Adrenal gland (tissue), 12 donors: Measurements from ENCODE around the gene ACHE. TPM values are rescaled to one million over a fixed set of nuclear protein-coding genes. Genes with fewer than 3 reads are reported as not detected.

Source experiments
- DNase-seq, 7 donors: peaks; one replicate each; pipeline ENCODE4 v3.0.0-alpha.2; 2019 to 2020
- H3K27ac ChIP-seq, 5 donors: fragments of 200-600 bp; sonication (generic) in 4 of 5; 1 replicate in 3 of 5; 2 replicates in 2 of 5; pipeline versions ENCODE4 v1.5.1 to v1.8.0; 2016 to 2020; ENCODE audit warnings: mild to moderate bottlenecking in 1 of 5
- H3K27me3 ChIP-seq: fragments of 200-600 bp; 2 replicates; pipeline ENCODE4 v1.8.0; 2021
- H3K36me3 ChIP-seq, 2 donors: fragments of 200-600 bp; replicated peaks in 1 of 2; 1 replicate in 1 of 2; 2 replicates in 1 of 2; pipeline versions ENCODE4 v1.5.1 to v1.8.0; 2018 to 2022
- H3K4me1 ChIP-seq, 2 donors: fragments of 200-600 bp; replicated peaks in 1 of 2; 1 replicate in 1 of 2; 2 replicates in 1 of 2; pipeline versions ENCODE4 v1.5.1 to v1.8.0; 2018 to 2021
- H3K4me3 ChIP-seq, 4 donors: fragments of 200-600 bp; sonication (generic) in 3 of 4; one replicate each; pipeline ENCODE4 v1.5.1; 2016 to 2018
- H3K9me3 ChIP-seq, 3 donors: fragments of 200-600 bp; sonication (generic) in 1 of 3; replicated peaks in 1 of 3; 1 replicate in 2 of 3; 2 replicates in 1 of 3; pipeline versions ENCODE4 v1.5.1 to v1.8.0; 2016 to 2021
- CTCF ChIP-seq, 6 experiments: fragments of 450-650 bp in 4 of 6; fragments of 200-600 bp in 2 of 6; sonication (generic) in 1 of 6; IDR thresholded peaks; 1 replicate in 5 of 6; 2 replicates in 1 of 6; pipeline versions ENCODE4 v1.5.1 to v1.8.0; 2016 to 2021; ENCODE audit warnings: antibody characterized with exemption in 6 of 6, mild to moderate bottlenecking in 2 of 6, moderate library complexity in 1 of 6
- POLR2A ChIP-seq, 2 donors: fragments of 450-650 bp; IDR thresholded peaks; one replicate each; pipeline ENCODE4 v1.6.1; 2017; ENCODE audit warnings: antibody characterized with exemption in 2 of 2, mild to moderate bottlenecking in 2 of 2, moderate library complexity in 1 of 2
- WGBS, 4 donors: extraction: QIAGEN DNeasy Blood & Tissue Kit in 2 of 4; methylation state at CpG; one replicate each; pipeline versions ENCODE4 v1.1.5 to v1.1.7; 2013 to 2017; 5-methylcytosine and 5-hydroxymethylcytosine counted together
- intact Hi-C, 2 donors: fragments of 100-400 bp; cut with DNase I; formaldehyde crosslinking; loops; one replicate each; pipeline versions ENCODE4 v1.14.1 to v1.15.0; 2022 to 2023
- polyA plus RNA-seq, 3 donors: library from polyadenylated mRNA; stranded (reverse); fragments of 200-250 nt in 2 of 3; fragments of 350-450 nt in 1 of 3; fragmentation: Illumina TruSeq in 1 of 3; extraction: RNeasy Lipid Tissue Mini Kit (QIAGEN cat#74804) in 1 of 3; gene quantifications; one replicate each; pipeline ENCODE4 v1.2.3, GENCODE V29; 2013 to 2014
- total RNA-seq, 9 donors: library from RNA; depleted of rRNA in 4 of 9; stranded (reverse); fragments of >200 nt in 4 of 9; fragments of 120-200 nt in 1 of 9; fragmentation: NEBNext Ultra II Directional in 1 of 9; extraction: Animal tissue kit (Norgen Biotek cat#: 25700) in 1 of 9; gene quantifications; one replicate each; pipeline versions ENCODE4 v1.1.0 to v1.2.4, GENCODE V29; 2013 to 2023
- donor health status: healthy with polysubstance abuse.
- donor health status: Bipolar disorder and iron deficiency.
- donor health status: DM: yes; HTN: yes; CAD: no.
- donor health status: DM: no; HTN: no; CAD: no.
- donor health status: DM: no; HTN: no; CAD: no.
- donor health status: DM: yes; HTN: yes; CAD: no.

Gene ACHE
- total and polyA plus RNA-seq, 12 donors, result 0.26 to 10.2 (median 2.1) TPM

GRCh38 chr7:100884736-100885439 is 10.8 kb downstream of the ACHE start:
- no peak overlapping the region for H3K4me3 ChIP-seq
- DNase-seq, result no peak
- 84 to 88% (median 87%) methylated on average over 29 of the region's 29 CpGs for WGBS, 4 donors
- H3K27me3 ChIP-seq, result no peaks in the 10 kb centered on the region
- TF ChIP-seq CTCF (IDR thresholded peaks at IDR 0.05) (no peak), POLR2A (IDR thresholded peaks at IDR 0.05) (no peak)
- peaks cover 11 to 29% of the 10 kb centered on the region in 2 donors for H3K4me1 ChIP-seq
- H3K36me3 ChIP-seq, result peaks cover 0 to 75% of the 10 kb centered on the region in 2 donors
- intact Hi-C loops, result no loop called here
- no peak overlapping the region for H3K27ac ChIP-seq
- no peaks in the 10 kb centered on the region for H3K9me3 ChIP-seq

- intact Hi-C loops, result no loop called here
- H3K9me3 ChIP-seq, result no peaks in the 10 kb centered on the region
- no peaks in the 10 kb centered on the region for H3K27me3 ChIP-seq
- TF ChIP-seq CTCF (IDR thresholded peaks at IDR 0.05), result no peak
- TF ChIP-seq POLR2A (IDR thresholded peaks at IDR 0.05), result no peak
- 85 to 94% (median 91%) methylated on average over 13 to 24 of the region's 24 CpGs for WGBS, 4 donors
- no peak overlapping the region for H3K4me3 ChIP-seq
- no peak for DNase-seq
- no peak overlapping the region for H3K27ac ChIP-seq
- H3K4me1 ChIP-seq, result peaks cover 5 to 34% of the 10 kb centered on the region in 2 donors
- H3K36me3 ChIP-seq, result peaks cover 0 to 80% of the 10 kb centered on the region in 2 donors
Measured at GRCh38 chr7:100882785-100883526, 12.7 kb downstream of the ACHE start.

GRCh38 chr7:100882201-100882600 is 13.5 kb downstream of the ACHE start:
- Histone ChIP-seq H3K4me1 (peaks cover 5 to 36% of the 10 kb centered on the region in 2 donors), H3K36me3 (peaks cover 0 to 79% of the 10 kb centered on the region in 2 donors), H3K27me3 (no peaks in the 10 kb centered on the region), H3K9me3 (no peaks in the 10 kb centered on the region), H3K4me3 (no peak overlapping the region), H3K27ac (no peak overlapping the region)
- intact Hi-C loops, result no loop called here
- no peak for DNase-seq
- TF ChIP-seq POLR2A (IDR thresholded peaks at IDR 0.05) (no peak), CTCF (IDR thresholded peaks at IDR 0.05) (no peak)
- WGBS, 4 donors, result 89 to 98% (median 91%) methylated on average over 4 to 9 of the region's 9 CpGs

DNA sequence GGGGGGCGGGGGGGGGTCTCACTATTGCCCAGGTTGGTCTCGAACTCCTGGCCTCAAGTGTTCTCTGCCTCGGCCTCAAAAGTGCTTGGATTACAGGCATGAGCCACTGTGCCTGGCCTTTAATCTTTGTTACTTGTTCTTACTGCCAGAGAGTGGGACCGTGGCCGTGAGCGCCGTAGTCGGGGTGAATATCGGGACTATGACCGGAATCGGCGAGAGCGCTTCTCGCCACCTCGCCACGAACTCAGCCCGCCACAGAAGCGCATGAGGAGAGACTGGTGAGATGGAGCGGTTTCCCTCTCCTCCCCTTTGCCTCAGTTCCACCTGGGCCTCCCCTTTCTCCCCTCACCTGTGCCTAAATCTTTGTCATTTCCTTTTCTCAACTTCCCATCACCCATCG is 14.6 kb downstream of the ACHE start:
- DNase-seq, result no peak
- TF ChIP-seq CTCF (IDR thresholded peaks at IDR 0.05), result no peak
- no peak for TF ChIP-seq POLR2A (IDR thresholded peaks at IDR 0.05)
- Histone ChIP-seq H3K9me3 (no peaks in the 10 kb centered on the region), H3K27me3 (no peaks in the 10 kb centered on the region), H3K4me1 (peaks cover 8 to 41% of the 10 kb centered on the region in 2 donors), H3K27ac (no peak overlapping the region), H3K4me3 (no peak overlapping the region), H3K36me3 (peaks cover 0 to 72% of the 10 kb centered on the region in 2 donors)
- intact Hi-C loops, result no loop called here
- 92 to 96% (median 94%) methylated on average over 18 to 20 of the region's 20 CpGs for WGBS, 4 donors
